SK-N-SH treated with all-trans-retinoic acid at 6 μM for 48 hours (cell line): ENCODE results near the gene PLA2R1.

Source experiments
- ATAC-seq: fragments of 200-7000 bp; cut with Tn5 transposase; 3 replicates; pipeline ENCODE4 v1.9.1; 2020; ENCODE audit warnings: mild to moderate bottlenecking, moderate library complexity
- ARNTL ChIP-seq: fragments of 450-650 bp; formaldehyde crosslinking; IDR thresholded peaks from 2 replicates; pipeline ENCODE4 v1.5.0; 2020; ENCODE audit warnings: low read depth, mild to moderate bottlenecking, moderate library complexity, borderline replicate concordance
- CSDC2 ChIP-seq: fragments of 250-450 bp; sonication (Bioruptor Pico); IDR thresholded peaks from 2 replicates; pipeline ENCODE4 v1.5.0; 2020; ENCODE audit warnings: mild to moderate bottlenecking, moderate library complexity
- ESRRG ChIP-seq: fragments of 250-450 bp; sonication (Bioruptor Pico); IDR thresholded peaks from 2 replicates; pipeline ENCODE4 v1.6.1; 2021; ENCODE audit warnings: mild to moderate bottlenecking
- GLIS3 ChIP-seq: fragments of 250-450 bp; sonication (Bioruptor Pico); IDR thresholded peaks from 2 replicates; pipeline ENCODE4 v1.5.0; 2020; ENCODE audit warnings: mild to moderate bottlenecking, moderate library complexity
- ISL1 ChIP-seq: fragments of 250-450 bp; sonication (Bioruptor Pico); IDR thresholded peaks from 2 replicates; pipeline ENCODE4 v2.1.2; 2022; ENCODE audit warnings: mild to moderate bottlenecking, moderate library complexity
- OSR1 ChIP-seq: fragments of 250-450 bp; sonication (Bioruptor Pico); IDR thresholded peaks from 2 replicates; pipeline ENCODE4 v1.8.0; 2022; ENCODE audit warnings: moderate library complexity, mild to moderate bottlenecking, inconsistent platforms
- PATZ1 ChIP-seq: fragments of 250-450 bp; sonication (Bioruptor Pico); IDR thresholded peaks from 2 replicates; pipeline ENCODE4 v1.8.0; 2020; ENCODE audit warnings: mild to moderate bottlenecking, moderate library complexity, borderline replicate concordance
- PPARA ChIP-seq: fragments of 250-450 bp; sonication (Bioruptor Pico); IDR thresholded peaks from 2 replicates; pipeline ENCODE4 v1.5.0; 2020; ENCODE audit warnings: mild to moderate bottlenecking, borderline replicate concordance
- RARB ChIP-seq: fragments of 250-450 bp; sonication (Bioruptor Pico); IDR thresholded peaks from 2 replicates; pipeline ENCODE4 v1.8.0; 2021; ENCODE audit warnings: mild to moderate bottlenecking, moderate library complexity
- SNAI2 ChIP-seq: fragments of 250-450 bp; sonication (Bioruptor Pico); IDR thresholded peaks from 2 replicates; pipeline ENCODE4 v1.5.0; 2020; ENCODE audit warnings: mild to moderate bottlenecking, moderate library complexity
- TCF4 ChIP-seq: fragments of 250-450 bp; sonication (Bioruptor Pico); IDR thresholded peaks from 2 replicates; pipeline ENCODE4 v1.8.0; 2021; ENCODE audit warnings: mild to moderate bottlenecking, moderate library complexity, borderline replicate concordance
- TOX ChIP-seq: fragments of 250-450 bp; sonication (Bioruptor Pico); IDR thresholded peaks from 2 replicates; pipeline ENCODE4 v1.8.0; 2021; ENCODE audit warnings: mild to moderate bottlenecking, moderate library complexity, borderline replicate concordance
- TSHZ2 ChIP-seq: fragments of 250-450 bp; sonication (Bioruptor Pico); IDR thresholded peaks from 2 replicates; pipeline ENCODE4 v1.5.0; 2020; ENCODE audit warnings: mild to moderate bottlenecking, moderate library complexity
- ZC3H10 ChIP-seq: fragments of 250-450 bp; sonication (Bioruptor Pico); IDR thresholded peaks from 2 replicates; pipeline ENCODE4 v1.5.1; 2021; ENCODE audit warnings: mild to moderate bottlenecking, moderate library complexity
- ZFP3 ChIP-seq: fragments of 250-450 bp; sonication (Bioruptor Pico); IDR thresholded peaks from 2 replicates; pipeline ENCODE4 v1.5.0; 2020; ENCODE audit warnings: mild to moderate bottlenecking, moderate library complexity
- ZFP30 ChIP-seq: fragments of 450-650 bp; formaldehyde crosslinking; IDR thresholded peaks from 2 replicates; pipeline ENCODE4 v1.5.0; 2022; ENCODE audit warnings: mild to moderate bottlenecking, moderate library complexity
- ZNF565 ChIP-seq: fragments of 450-650 bp; formaldehyde crosslinking; conservative IDR thresholded peaks from 2 replicates; pipeline ENCODE4 v1.5.0; 2020; ENCODE audit warnings: low read depth, mild to moderate bottlenecking, moderate library complexity
- ZNF70 ChIP-seq: fragments of 450-650 bp; formaldehyde crosslinking; IDR thresholded peaks from 2 replicates; pipeline ENCODE4 v1.5.0; 2020; ENCODE audit warnings: mild to moderate bottlenecking, moderate library complexity
- ZNF8 ChIP-seq: fragments of 450-650 bp; formaldehyde crosslinking; IDR thresholded peaks from 2 replicates; pipeline ENCODE4 v1.5.0; 2020; ENCODE audit warnings: mild to moderate bottlenecking, moderate library complexity
- TF ChIP-seq, protein P1 (sequence below): fragments of 250-450 bp; sonication (Bioruptor Pico); IDR thresholded peaks from 2 replicates; pipeline ENCODE4 v1.8.0; 2021; ENCODE audit warnings: low read depth, mild to moderate bottlenecking, moderate library complexity, borderline replicate concordance
- TF ChIP-seq, protein P2 (sequence below): fragments of 250-450 bp; sonication (Bioruptor Pico); IDR thresholded peaks from 2 replicates; pipeline ENCODE4 v1.5.1; 2021; ENCODE audit warnings: mild to moderate bottlenecking, moderate library complexity

Gene PLA2R1

DNA sequence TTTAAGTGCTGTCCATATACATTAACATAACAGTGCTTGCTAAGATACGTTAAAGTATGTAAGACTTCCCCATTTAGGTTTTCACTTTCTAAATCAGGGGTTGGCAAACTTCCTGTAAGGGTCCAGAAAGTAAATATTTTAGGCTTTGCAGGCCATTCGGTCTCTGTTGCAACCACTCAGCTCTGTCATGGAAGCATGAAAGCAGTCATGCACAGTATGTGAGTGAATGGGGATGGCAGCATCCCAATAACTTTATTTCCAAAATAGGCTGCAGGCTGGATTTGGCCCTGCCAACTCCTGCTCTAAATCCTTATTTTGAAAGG lies 128.7 kb downstream of the PLA2R1 start:
- no peak for ATAC-seq
- TF ChIP-seq, protein P1, sequence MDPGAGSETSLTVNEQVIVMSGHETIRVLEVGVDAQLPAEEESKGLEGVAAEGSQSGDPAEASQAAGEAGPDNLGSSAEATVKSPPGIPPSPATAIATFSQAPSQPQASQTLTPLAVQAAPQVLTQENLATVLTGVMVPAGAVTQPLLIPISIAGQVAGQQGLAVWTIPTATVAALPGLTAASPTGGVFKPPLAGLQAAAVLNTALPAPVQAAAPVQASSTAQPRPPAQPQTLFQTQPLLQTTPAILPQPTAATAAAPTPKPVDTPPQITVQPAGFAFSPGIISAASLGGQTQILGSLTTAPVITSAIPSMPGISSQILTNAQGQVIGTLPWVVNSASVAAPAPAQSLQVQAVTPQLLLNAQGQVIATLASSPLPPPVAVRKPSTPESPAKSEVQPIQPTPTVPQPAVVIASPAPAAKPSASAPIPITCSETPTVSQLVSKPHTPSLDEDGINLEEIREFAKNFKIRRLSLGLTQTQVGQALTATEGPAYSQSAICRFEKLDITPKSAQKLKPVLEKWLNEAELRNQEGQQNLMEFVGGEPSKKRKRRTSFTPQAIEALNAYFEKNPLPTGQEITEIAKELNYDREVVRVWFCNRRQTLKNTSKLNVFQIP (CRISPR knock-in tag): no peak
- TF ChIP-seq TSHZ2 (no peak), GLIS3 (no peak), ZNF70 (CRISPR knock-in tag) (no peak), PATZ1 (CRISPR knock-in tag) (no peak), CSDC2 (CRISPR knock-in tag) (no peak)

- no peak for TF ChIP-seq ZNF8 (CRISPR knock-in tag)
- TF ChIP-seq SNAI2 (CRISPR knock-in tag): no peak
- no peak for TF ChIP-seq ZFP3
- no peak for TF ChIP-seq PATZ1 (CRISPR knock-in tag)
- TF ChIP-seq ARNTL: no peak
- ATAC-seq: no peak
Observed at GRCh38 chr2:159933040-159933726, 129.2 kb downstream of the PLA2R1 start.

GRCh38 chr2:159926695-159927094 lies 135.7 kb downstream of the PLA2R1 start:
- no peak for TF ChIP-seq RARB (CRISPR knock-in tag)
- no peak for TF ChIP-seq TSHZ2
- no peak for TF ChIP-seq ZNF8 (CRISPR knock-in tag)
- TF ChIP-seq PPARA (CRISPR knock-in tag): no peak
- TF ChIP-seq CSDC2 (CRISPR knock-in tag): no peak
- TF ChIP-seq, protein P2, sequence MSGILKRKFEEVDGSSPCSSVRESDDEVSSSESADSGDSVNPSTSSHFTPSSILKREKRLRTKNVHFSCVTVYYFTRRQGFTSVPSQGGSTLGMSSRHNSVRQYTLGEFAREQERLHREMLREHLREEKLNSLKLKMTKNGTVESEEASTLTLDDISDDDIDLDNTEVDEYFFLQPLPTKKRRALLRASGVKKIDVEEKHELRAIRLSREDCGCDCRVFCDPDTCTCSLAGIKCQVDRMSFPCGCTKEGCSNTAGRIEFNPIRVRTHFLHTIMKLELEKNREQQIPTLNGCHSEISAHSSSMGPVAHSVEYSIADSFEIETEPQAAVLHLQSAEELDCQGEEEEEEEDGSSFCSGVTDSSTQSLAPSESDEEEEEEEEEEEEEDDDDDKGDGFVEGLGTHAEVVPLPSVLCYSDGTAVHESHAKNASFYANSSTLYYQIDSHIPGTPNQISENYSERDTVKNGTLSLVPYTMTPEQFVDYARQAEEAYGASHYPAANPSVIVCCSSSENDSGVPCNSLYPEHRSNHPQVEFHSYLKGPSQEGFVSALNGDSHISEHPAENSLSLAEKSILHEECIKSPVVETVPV: no peak
- TF ChIP-seq TCF4: no peak
- TF ChIP-seq SNAI2 (CRISPR knock-in tag): no peak
- no peak for TF ChIP-seq ZC3H10 (CRISPR knock-in tag)
- no peak for TF ChIP-seq GLIS3
- no peak for TF ChIP-seq OSR1 (CRISPR knock-in tag)
- TF ChIP-seq ZNF565 (CRISPR knock-in tag): no peak
- TF ChIP-seq, protein P1 (CRISPR knock-in tag): no peak
- TF ChIP-seq ISL1: no peak
- no peak for TF ChIP-seq PATZ1 (CRISPR knock-in tag)
- TF ChIP-seq ARNTL: no peak
- no peak for TF ChIP-seq TOX (CRISPR knock-in tag)
- no peak for TF ChIP-seq ZFP3
- TF ChIP-seq ESRRG (CRISPR knock-in tag): no peak
- no peak for TF ChIP-seq ZFP30 (CRISPR knock-in tag)
- no peak for ATAC-seq
